Erythroblast (primary cell): ENCODE data around the gene OR2V1.
"Not testable (repeated sequence)": the region's sequence is repeated elsewhere in the genome, so short reads cannot be mapped to it uniquely, and the experiment has no call there.

ENCODE experiments used
- DNase-seq, 2 experiments: peaks; one replicate each; lab custom pipeline; 2025; lab: John Stamatoyannopoulos, UW
- GATA1 ChIP-seq: IDR thresholded peaks from 2 replicates; pipeline ENCODE4 v1.6.1; 2011; ENCODE audit warnings: low read depth, mild to moderate bottlenecking, control low read depth, low read length, moderate library complexity
- POLR2A ChIP-seq: IDR thresholded peaks from 2 replicates; pipeline ENCODE4 v1.6.1; 2011; ENCODE audit warnings: mild to moderate bottlenecking, low read length

Gene OR2V1

DNA sequence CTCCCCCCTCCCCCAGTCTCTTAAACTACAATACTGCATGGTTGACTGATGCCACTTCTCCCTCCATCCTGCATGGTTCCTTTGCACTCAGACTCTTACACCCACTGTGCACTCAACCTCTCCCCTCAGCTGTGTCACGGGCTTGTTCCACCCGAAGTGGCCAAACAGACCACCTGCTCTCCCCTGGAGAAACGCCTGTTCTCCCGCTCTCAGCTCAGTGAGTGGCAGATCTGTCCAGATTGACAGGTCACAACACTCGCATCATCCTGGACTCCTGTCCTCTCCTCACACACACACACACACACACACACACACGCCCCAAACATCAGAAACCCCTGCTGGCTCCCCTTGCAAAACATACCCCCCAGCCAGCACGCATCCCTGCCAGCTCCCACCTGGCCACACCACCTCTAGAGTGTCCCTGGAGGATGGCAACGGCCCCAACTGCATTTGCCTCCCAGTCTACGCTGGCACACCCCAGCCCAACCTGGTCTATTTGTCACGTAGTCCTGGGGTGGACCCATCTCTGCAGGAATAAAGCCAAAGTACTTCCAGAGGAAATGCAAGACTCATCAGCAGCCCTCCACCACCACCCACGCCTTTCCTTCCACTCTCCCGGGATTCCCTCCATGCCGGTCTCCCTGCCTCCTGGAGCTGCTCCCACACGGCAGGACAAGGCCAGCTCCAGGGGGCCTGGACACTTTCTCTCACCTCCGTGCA is 2.9 kb downstream of the OR2V1 start:
- TF ChIP-seq GATA1 (no peak), POLR2A (no peak)
- no peak for DNase-seq

DNA sequence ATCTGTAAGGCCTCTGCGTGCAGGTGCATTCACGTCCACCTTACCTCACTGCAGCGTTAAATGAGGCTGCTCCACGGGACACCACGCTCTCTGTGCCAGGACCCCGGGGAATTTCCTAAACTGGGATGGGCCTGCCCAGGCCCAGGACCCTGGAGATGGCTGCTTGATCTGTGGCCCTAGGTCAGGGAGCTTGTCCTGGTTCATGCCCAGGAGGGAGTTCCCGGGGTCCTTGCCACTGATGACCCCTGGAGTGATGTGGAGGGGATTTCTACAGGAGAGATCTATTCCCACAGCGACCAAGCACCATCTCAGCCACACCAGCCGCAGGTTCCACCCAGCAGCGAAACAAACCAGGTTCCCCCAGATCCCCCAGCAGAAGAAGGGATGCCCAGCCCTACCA is 3.5 kb downstream of the OR2V1 start:
- DNase-seq, result no peak
- no peak for TF ChIP-seq POLR2A
- TF ChIP-seq GATA1, result no peak

DNA sequence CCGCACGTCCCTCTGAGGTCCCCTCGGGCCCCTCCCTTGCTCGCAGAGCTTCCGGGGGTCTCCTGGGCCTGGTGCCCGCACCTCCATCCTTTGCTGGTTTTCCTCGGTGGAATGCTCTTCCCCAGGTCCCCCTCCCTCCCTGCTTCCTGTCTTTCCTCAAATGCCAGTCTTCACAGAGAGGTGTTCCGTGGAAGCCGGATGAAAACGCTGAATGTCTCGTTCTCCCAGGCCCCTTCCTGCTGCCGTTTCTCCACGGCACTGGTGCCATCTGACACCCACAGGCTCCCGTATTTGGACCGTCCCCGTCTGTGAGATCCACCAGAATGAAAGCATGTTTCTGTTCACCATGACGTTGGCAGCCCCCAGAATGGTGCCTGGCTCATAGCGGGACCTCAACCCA is 4.1 kb downstream of the OR2V1 start:
- DNase-seq, result no peak
- no peak for TF ChIP-seq GATA1
- no peak for TF ChIP-seq POLR2A

DNA sequence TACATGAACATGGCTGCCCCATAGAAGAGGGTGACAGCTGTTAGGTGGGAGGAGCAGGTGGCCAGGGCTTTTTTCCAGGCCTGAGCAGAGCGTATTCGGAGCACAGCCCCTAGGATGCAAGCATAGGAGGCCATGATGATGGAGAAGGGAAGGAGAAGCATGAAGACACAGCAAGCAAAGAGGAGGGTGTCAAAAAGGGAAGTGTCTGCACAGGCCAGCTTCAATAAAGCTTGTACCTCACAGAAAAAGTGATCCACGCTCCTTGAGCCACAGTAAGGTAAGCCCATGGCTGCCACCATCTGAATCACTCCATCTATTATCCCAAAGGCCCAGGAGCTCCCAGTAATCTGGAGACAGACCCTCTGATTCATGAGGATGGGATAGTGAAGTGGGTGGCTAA is 6.4 kb downstream of the OR2V1 start:
- TF ChIP-seq POLR2A (no peak), GATA1 (no peak)
- DNase-seq, result no peak

DNA sequence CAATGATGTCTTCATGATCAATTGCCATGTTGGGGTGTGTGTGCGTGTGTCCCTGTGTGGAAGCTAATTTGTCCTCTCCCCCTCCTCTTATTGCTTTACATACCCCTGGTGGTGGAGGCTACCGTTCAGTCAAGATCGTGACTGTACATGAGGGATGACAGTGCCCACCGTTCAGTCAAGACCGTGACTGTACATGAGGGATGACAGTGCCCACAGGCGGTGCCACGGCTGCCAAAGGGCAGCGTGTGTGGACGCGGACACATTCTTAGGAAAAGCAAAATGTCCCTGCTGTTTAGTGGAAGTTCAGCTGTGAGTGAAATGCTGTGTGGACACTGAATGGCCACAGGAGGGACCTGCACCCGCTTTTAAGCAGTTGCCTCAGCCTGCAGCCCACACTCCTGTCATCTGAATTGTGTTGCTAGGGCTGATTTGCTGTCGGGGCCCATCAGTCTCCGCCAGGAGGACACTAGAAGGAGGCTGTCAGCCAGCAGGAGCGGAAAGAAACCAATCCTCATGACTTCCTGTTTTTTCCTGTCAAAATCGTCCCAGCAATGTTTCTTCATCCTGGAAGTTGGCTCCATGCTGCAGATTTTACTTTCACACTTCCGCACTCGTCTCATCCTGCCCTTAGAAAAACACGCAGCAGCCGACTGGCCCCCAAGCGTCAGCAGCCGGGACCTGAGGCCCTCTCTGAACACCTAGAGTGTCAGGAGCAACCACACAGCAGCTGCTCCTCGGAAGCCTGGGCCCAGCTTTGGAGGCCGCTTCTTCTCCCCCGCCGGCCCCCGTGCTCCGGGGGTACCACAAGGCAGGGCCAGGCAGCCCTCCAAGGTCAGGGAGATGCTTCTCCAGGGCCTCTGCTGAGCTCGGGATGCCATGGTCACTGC is 9.1 kb downstream of the OR2V1 start:
- TF ChIP-seq POLR2A (no peak), GATA1 (no peak)
- peak in 1 of 2 experiments; percentile 24 for DNase-seq

DNA sequence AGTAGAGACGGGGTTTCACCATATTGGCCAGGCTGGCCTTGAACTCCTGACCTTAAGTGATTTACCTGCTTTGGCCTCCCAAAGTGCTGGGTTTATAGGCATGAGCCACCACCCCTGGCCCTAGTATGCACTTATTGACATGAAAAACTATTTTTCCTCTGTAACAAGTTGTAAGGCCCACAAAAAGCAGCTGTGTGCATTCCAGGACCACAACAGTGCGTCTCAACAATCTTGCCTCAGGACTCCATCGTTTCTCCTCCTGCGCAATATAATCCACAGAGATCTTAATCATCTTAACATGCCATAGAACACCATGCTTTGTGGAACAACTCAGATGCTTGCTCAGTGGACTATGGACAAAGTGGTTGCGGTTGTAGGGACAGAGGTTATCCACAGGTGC is 10.2 kb downstream of the OR2V1 start:
- no peak for TF ChIP-seq POLR2A
- no peak for TF ChIP-seq GATA1

DNA sequence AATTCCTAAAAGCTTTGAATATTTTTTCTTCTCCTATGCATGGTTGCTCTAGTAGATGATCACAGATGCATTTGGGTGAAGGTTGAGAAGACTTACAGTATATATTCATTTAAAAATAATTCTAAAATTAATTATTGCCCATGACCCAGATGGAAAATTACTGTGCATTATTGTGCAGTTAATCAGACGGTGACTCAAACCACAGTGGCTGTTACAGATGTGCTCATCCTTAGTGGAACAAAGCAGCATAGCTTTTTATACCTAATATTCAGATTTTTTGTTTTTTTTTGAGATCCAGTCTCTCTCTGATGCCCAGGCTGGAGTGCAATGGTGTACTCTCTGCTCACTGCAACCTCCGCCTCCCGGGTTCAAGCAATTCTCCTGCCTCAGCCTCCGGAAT is 10.7 kb downstream of the OR2V1 start:
- no peak for TF ChIP-seq POLR2A
- no peak for TF ChIP-seq GATA1
- DNase-seq, result no peak

More for the DNA sequence above, 10.2 kb downstream of the OR2V1 start:
- no peak for DNase-seq

DNA sequence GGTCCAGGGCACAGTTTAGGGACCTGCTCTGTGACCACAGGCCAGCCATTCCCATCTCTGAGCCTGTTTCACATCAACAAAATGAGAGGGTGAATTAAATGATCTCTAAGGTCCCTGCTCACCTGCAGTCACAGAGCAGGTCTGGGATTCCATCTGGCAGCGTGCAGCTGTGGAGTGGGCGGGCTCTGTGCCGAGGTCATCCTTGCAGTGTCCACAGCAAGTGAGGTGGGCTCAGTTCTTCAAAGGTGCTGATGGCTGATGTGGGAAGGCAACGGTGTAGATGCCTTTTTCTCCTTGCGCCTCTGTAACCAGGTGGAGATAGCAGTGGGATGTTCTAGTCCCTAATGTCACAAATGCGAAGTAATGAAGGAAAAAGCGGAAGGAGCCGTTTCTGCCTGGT is 11.9 kb downstream of the OR2V1 start:
- no peak for TF ChIP-seq GATA1
- TF ChIP-seq POLR2A, result no peak
- DNase-seq, result no peak

DNA sequence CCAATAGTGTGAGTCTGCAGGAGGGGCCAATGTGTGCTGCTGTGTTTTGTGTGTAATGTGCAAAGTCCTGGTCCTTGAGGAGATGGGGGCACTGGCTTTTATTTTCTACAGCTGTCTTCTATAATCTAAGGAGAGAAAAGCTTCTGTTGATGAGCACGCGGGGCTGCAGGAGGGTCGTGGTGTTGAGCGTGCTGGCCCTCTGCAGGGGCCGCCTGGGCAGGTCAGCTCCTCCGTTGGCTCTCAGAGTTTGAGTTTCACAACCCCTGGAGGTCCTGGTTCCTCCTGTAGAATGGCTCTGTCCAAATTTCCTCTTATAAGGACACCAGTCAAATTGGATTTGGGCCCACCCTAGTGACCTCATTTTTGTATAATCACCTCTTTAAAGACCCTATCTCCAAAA is 12.6 kb downstream of the OR2V1 start:
- DNase-seq, result no peak
- TF ChIP-seq GATA1 (no peak), POLR2A (no peak)

DNA sequence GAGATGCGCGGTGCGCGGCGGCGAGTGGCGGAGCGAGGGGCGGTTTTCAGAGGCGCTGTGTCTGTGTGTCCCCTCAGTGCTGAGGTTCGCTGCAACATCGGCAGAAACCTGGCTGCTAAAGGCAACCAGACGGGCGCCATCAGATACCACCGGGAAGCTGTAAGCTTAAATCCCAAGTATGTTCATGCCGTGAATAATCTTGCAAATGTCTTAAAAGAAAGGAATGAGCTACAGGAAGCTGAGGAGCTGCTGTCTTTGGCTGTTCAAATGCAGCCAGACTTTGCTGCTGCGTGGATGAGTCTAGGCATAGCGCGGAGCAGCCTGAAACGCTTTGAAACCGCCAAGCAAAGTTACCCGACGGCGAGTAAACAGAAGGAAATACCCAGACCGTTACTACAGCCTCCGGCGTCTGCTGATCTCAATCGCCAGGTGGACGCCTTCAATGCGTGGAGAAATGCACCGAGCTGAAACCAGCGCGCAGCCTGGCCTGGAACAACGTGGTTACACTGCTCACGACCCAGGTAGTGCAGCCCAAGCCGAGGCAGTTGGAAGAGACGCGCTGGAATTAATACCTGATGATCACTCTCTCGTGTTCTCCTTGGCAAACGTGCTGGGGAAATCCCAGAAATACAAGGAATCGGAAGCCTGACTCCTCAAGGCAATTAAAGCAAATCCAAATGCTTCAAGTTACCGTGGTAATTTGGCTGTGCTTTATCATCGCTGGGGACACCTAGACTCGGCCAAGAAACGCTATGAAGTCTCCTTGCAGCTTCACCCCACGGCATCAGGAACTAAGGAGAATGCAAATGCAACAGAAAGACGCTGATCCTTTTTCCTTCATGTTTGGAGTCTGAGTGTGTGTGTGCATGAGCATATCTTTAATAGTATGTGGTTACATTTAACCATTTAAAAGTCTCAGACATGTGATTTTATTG is 15.9 kb downstream of the OR2V1 start:
- DNase-seq, result peak; percentile 19 to 30
- TF ChIP-seq GATA1 (no peak), POLR2A (no peak)

DNA sequence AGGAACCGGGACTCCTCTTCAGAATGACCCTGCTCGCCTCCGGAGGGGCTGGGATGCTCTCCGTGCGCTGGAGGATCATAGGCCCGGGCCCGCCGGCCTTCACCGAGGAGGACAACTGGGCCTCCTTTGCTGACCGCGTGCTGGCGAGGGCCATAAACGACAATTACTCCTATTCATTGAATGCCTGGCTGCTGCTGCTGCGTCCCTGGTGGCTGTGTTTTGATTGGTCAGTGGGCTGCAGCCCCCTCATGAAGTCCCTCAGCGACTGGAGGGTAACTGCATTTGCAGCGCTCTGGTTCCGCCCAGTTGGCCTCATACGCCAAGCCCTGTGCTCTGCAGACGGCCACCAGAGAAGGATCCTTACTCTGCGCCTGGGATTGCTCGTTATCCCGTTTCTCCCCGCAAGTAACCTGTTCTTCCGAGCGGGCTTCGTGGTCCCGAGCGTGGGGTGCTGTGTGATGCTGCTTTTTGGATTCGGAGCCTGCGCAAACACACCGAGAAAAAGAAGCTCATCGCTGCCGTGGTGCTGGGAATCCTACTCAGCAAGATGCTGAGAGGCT is 16.6 kb downstream of the OR2V1 start:
- DNase-seq, result no peak
- no peak for TF ChIP-seq GATA1
- TF ChIP-seq POLR2A, result no peak

DNA sequence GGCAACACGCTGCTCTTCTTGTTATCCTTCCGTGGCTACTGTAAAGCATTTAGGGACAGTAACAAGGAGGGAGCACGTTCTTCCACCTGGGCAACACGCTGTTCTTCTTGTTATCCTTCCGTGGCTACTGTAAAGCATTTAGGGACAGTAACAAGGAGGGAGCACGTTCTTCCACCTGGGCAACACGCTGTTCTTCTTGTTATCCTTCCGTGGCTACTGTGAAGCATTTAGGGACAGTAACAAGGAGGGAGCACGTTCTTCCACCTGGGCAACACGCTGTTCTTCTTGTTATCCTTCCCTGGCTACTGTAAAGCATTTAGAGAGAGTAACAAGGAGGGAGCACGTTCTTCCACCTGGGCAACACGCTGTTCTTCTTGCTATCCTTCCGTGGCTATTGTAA is 17.4 kb downstream of the OR2V1 start:
- DNase-seq, result not testable (repeated sequence)

DNA sequence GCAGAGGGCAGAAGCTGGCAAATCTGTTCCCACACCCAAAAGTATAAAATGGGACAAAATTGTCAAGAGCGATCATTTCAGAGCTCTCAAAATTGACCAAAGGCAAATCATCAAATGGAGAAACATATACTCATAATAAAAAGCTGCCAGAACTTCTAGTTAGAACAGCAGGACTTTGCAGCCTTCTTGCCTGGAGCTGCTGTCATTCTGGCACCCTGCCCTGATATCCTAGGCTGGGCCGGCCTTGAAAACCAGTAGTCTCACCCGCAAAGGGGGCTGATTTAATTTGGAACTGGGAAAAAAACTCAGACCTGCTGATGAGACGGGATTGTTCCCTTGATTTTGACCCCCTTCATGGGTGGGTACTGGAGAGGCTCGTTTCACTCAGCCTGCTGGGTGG is 18.5 kb downstream of the OR2V1 start:
- no peak for TF ChIP-seq POLR2A
- no peak for TF ChIP-seq GATA1

More for the DNA sequence above, 18.5 kb downstream of the OR2V1 start:
- DNase-seq, result no peak
